NCI-H128 (cell line): Measurements from ENCODE around the gene CDCP1.

Experiments used
- DNase-seq: peaks from one replicate; lab custom pipeline; 2025; ENCODE audit not compliant: unreplicated experiment; lab: John Stamatoyannopoulos, UW

CDCP1 gene

GRCh38 chr3:45139372-45140140, 6.6 kb downstream of the CDCP1 start:
- no peak for DNase-seq

- DNase-seq: no peak
Measured at GRCh38 chr3:45137656-45138181, 8.5 kb downstream of the CDCP1 start.

- no peak for DNase-seq
Measured at GRCh38 chr3:45135959-45136358, 10.2 kb downstream of the CDCP1 start.

DNA sequence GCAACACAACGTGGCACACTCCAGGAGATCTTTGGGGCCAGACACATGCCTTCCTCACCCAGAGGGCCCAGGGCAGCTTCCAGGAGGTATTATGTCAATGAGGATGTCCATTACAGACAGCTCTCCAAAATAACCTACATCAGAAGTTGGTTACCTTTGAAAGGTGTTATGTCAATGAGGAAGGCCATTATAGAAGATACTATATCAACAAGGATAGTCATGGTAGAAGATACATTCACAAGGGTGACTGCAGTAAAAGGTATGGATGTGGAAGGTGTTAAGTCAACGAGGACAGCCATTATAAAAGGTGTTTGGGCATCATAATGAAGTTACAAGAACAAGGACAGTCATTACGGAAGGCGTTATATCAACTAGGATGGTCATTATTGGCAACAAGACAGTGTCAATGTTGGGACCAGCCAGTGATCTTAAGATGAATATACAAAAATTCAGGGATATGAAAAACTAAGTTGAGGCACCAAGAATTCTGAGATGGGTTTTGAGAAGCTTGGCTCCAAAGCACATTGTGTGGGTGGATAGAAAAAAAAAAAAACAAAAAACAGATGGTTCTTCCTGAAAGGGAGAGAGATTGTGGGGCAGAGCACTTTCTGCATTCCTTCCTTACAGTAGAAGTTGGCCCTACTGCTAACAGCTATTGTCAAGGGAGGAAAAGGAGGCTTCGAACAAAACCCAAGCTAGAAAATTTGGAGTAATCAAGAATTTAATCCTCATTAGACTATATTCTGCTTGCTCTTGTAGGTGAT, 11.2 kb downstream of the CDCP1 start:
- no peak for DNase-seq

GRCh38 chr3:45132568-45133211, 13.5 kb downstream of the CDCP1 start:
- no peak for DNase-seq

GRCh38 chr3:45131201-45131600, 15.0 kb downstream of the CDCP1 start:
- DNase-seq: no peak

- DNase-seq: no peak
Measured at GRCh38 chr3:45130476-45130875, 15.7 kb downstream of the CDCP1 start.

DNA sequence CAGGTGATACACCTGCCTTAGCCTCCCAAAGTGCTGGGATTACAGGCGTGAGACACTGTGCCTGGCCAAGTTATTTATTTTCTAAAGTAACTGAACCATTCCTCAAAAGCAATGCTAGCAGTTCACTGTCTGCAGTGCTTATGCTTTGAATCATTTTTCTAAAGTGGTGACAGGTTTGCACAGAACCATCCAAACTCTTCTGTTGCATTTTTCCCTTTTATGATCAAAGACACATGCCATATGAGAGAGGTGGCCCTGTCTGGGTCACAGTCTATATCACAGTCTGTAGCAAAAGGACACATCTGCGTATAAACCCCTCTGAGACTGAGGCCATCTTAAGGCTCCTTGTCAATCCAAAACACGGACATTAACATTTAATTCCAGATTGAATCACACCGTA, 17.2 kb downstream of the CDCP1 start:
- DNase-seq: no peak

DNA sequence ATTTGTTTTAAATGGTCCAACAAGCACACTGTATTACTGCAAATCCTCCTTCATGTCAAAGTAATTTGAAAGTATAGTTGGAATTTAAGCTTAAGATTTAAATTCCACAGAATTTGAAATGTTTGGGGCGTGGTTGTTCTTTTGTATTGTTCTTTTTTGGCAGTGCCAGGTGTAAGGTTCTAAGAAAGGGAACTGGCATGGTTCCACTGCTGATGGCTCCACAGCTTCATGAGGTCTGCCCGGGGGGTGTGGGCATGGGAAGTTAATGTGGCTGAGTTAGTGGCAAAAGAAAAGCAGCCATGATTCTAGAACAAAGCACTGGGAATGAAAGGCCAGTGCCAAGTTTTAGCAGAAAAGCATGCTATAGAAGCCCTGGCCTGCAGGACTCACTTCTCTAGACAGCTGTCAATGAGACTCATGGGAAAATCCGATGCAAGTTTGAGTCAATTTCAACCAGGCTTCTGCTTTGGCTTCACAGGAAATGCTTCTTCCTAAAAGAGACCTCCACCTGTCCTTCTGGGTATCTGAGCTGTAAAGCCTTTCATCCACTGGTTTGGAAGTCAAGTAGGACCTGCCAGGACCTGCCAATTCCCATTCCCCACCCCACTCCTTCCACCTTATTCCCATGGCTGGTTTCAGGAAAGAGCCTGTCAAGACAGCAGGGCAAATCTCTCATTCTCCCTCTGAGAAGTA, 18.9 kb downstream of the CDCP1 start:
- DNase-seq: no peak

DNA sequence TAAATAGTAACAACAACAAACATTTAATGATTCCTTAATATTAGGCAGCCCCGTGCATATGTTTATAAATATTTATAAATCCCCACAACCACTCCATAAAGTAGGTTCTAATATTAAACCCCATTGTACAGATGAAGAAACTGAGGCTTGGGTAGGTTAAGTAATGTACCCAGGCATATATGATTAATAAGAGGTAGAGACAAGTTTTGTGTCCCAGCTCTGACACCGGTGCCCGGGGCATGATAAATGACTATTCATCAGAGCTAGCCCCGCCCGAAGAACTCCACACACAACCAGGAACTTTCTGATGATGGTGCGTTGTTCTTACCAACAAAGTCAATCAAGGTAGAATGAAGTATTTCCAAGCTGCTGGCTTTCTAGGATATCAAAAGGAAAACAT, 19.4 kb downstream of the CDCP1 start:
- no peak for DNase-seq

DNA sequence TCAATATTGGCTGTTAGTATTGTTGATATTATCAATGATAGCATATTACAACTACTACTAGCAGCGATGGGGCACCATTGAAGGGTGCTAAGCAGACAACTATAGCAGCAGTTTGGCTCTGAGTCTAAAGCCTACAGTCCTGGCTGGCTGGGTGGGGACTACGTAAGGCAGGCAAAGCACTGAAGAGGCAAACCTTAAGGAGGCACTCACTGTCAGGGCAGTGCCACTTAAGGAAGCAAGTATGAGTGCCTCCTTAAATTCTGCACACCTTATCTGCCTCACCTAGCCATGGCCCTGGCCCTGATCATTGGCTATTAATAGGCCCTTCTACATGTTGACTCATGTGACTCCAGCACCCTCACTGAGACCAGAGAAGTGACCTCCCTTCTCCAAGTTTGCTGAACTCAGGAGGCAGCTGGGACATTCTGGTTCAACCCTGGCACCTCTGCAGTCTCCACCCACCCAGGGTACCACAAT, 20.6 kb downstream of the CDCP1 start:
- no peak for DNase-seq

DNA sequence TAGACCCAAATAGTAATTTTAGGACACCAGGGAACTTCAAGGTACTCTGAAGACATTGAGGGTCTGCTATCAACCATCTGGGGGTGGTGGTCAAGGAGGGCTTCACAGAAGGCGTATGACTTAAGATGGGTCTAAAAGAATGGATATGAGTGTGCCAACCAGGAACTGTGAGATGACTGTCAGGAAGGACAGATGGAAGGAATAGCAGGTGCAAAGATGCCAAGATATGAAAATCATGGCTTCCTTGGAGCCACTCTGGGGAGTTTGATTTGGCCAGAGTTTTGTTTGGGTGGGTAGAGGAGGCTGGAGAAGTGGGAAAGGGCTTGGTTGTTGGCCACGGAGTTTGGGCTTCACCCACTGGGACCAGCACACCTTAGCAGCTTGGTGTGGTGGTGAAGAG, 21.2 kb downstream of the CDCP1 start:
- DNase-seq: no peak

GRCh38 chr3:45124352-45124751, 21.8 kb downstream of the CDCP1 start:
- DNase-seq: no peak

DNA sequence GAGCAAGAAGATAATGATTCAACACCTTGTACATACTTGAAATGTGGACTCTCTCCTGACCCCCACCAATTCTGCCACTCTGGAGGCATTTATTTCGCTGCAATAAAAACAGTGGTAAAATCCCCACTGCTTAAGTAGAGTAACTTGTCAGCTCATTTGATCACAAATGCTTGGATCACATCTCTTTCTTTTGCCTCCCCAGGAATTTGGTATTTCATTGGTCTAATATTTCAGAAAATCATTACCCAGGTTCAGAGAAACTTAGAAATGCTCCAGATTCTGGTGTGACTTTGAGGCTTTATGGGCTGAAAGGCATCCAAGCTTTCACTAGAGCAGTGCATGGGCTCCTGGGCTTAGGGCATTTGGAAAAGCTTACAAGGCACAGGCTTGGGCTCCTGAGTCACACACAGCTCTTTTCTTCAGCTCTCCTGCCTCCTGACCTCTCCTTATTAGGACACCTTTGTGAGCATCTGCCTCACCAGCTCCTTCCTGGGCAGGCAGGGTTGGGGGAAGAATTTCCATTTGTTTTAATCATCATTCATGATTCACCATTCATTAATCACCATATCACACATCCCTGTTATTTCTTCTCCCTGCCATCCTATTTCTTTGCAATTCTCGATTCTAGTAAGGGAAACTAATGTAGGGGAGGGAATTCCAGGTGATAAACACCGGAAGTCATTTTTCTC, 22.5 kb downstream of the CDCP1 start:
- DNase-seq: no peak

GRCh38 chr3:45123030-45123429, 23.1 kb downstream of the CDCP1 start:
- no peak for DNase-seq

- no peak for DNase-seq
Measured at GRCh38 chr3:45120359-45121158, 25.6 kb downstream of the CDCP1 start.

GRCh38 chr3:45119824-45120358, 26.3 kb downstream of the CDCP1 start:
- no peak for DNase-seq

- DNase-seq: no peak
Measured at GRCh38 chr3:45119376-45119775, 26.8 kb downstream of the CDCP1 start.

DNA sequence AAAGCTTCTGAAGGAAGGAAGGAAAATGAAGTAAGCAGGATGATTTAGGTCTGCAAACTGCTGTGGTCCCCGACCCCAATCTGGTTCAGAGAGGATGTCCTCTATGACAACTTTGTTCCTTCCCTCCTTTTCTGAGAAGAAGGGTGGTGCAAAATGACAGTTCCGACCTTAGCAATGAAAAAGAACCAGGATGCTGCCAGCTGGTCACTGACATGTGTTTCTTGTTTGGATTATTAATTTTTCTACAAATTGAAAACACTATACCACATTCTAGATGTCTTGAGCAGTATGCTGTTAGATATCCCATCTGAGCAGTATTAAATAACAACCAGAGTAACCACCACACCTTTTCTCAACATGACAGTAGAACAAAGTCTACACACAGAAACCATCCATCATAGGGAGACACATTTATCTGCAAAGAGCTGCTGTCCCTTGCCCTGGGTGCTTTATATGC, 27.5 kb downstream of the CDCP1 start:
- no peak for DNase-seq
